GM12878 (cell line): ENCODE measurements around the gene SYT1. TPM values are rescaled to one million over a fixed set of nuclear protein-coding genes. Genes with fewer than 3 reads are reported as not detected.

Source experiments
- ATAC-seq: fragments of 200-7000 bp; cut with Tn5 transposase; 3 replicates; pipeline ENCODE4 v1.9.1; 2020; ENCODE audit warnings: mild to moderate bottlenecking, moderate library complexity
- BruUV-seq: library from RNA; stranded (reverse); fragments of 400-500 nt; replicated peaks from 2 replicates; lab custom pipeline; 2021; lab: Mats Ljungman, UMichigan
- CTCF ChIA-PET: fragments of 300-600 bp; sonication (Branson Sonifier 250); formaldehyde crosslinking; extraction: SDS; loops from one replicate; lab custom pipeline; 2021; ENCODE audit warnings: inconsistent platforms; lab: Yijun Ruan, JAX
- POLR2A ChIA-PET: fragments of 350-600 bp; formaldehyde crosslinking; extraction: SDS; loops from one replicate; lab custom pipeline; 2021; ENCODE audit warnings: inconsistent platforms; lab: Charles Lee
- RAD21 ChIA-PET: fragments of 300-600 bp; sonication (Branson Sonifier 250); formaldehyde crosslinking; loops from one replicate; lab custom pipeline; 2023; ENCODE audit warnings: antibody characterized with exemption; ENCODE audit not compliant: unreplicated experiment; lab: Charles Lee
- SMC1A ChIA-PET: fragments of 300-600 bp; sonication (Branson Sonifier 250); formaldehyde crosslinking; loops from one replicate; lab custom pipeline; 2023; ENCODE audit not compliant: unreplicated experiment, uncharacterized antibody; lab: Charles Lee
- DNase-seq: peaks from one replicate; pipeline ENCODE4 v3.0.0-alpha.2; 2011; ENCODE audit warnings: low read depth, low spot score
- FAIRE-seq: peaks from 3 replicates; lab custom pipeline; 2011; peaks lifted over from hg19 to GRCh38; lab: Jason Lieb, UNC
- H2AFZ ChIP-seq: 2 replicates; pipeline ENCODE4 v1.6.0; 2011; ENCODE audit warnings: low read depth, low read length, control low read depth; ENCODE audit not compliant: control insufficient read depth
- H3K27ac ChIP-seq: 2 replicates; pipeline ENCODE4 v1.5.1; 2011; ENCODE audit warnings: control low read depth; ENCODE audit not compliant: control insufficient read depth, insufficient read depth
- H3K27me3 ChIP-seq, 2 experiments: replicated peaks in 1 of 2; 2 replicates each; pipeline versions ENCODE4 v1.6.0 to v1.6.1; 2011; ENCODE audit warnings: low read length in 1 of 2; ENCODE audit not compliant: control insufficient read depth in 2 of 2, insufficient read depth in 2 of 2
- H3K36me3 ChIP-seq, 2 experiments: 2 replicates each; pipeline ENCODE4 v1.5.1; 2011; ENCODE audit warnings: low read length in 1 of 2; ENCODE audit not compliant: control insufficient read depth in 2 of 2, insufficient read depth in 2 of 2
- H3K4me1 ChIP-seq: 2 replicates; pipeline ENCODE4 v1.6.1; 2011; ENCODE audit warnings: mild to moderate bottlenecking, low read length, moderate library complexity, mixed read lengths; ENCODE audit not compliant: control insufficient read depth, insufficient read depth
- H3K4me2 ChIP-seq: 2 replicates; pipeline ENCODE4 v1.6.0; 2011; ENCODE audit warnings: control low read depth; ENCODE audit not compliant: control insufficient read depth, insufficient read depth
- H3K4me3 ChIP-seq: fragments of 200-600 bp; sonication (generic); 2 replicates; pipeline ENCODE4 v1.5.1; 2016
- H3K79me2 ChIP-seq: 2 replicates; pipeline ENCODE4 v1.6.0; 2011; ENCODE audit warnings: low read length; ENCODE audit not compliant: control insufficient read depth, insufficient read depth
- H3K9ac ChIP-seq: 2 replicates; pipeline ENCODE4 v1.8.0; 2011; ENCODE audit warnings: low read length, control low read depth, mixed read lengths; ENCODE audit not compliant: control insufficient read depth, insufficient read depth
- H3K9me3 ChIP-seq: replicated peaks from 3 replicates; pipeline ENCODE4 v1.5.1; 2011; ENCODE audit warnings: mild to moderate bottlenecking, low read length; ENCODE audit not compliant: control insufficient read depth, insufficient read depth
- H4K20me1 ChIP-seq: 2 replicates; pipeline ENCODE4 v1.6.0; 2011; ENCODE audit not compliant: control insufficient read depth, insufficient read depth
- BCL11A ChIP-seq: IDR thresholded peaks from 2 replicates; pipeline ENCODE4 v1.6.1; 2011; ENCODE audit warnings: low read depth, low read length
- BCL3 ChIP-seq: IDR thresholded peaks from 2 replicates; pipeline ENCODE4 v1.6.1; 2011; ENCODE audit warnings: borderline replicate concordance, low read depth, mild to moderate bottlenecking, moderate library complexity, low read length; ENCODE audit not compliant: insufficient read depth, poor library complexity, severe bottlenecking
- CEBPB ChIP-seq, 2 experiments: fragments of 150-350 bp in 1 of 2; IDR thresholded peaks; 2 replicates each; pipeline ENCODE4 v1.6.1; 2012 to 2014; ENCODE audit warnings: low read depth in 2 of 2, low read length in 2 of 2, borderline replicate concordance in 1 of 2, inconsistent platforms in 1 of 2
- EP300 ChIP-seq, 2 experiments: fragments of 150-350 bp in 1 of 2; IDR thresholded peaks; 2 replicates each; pipeline ENCODE4 v1.6.1; 2011 to 2012; ENCODE audit warnings: low read depth in 2 of 2, low read length in 2 of 2, borderline replicate concordance in 1 of 2, improper control_type of control experiment in 1 of 2, inconsistent platforms in 1 of 2; ENCODE audit not compliant: control insufficient read depth in 1 of 2
- ETV6 ChIP-seq, 2 experiments: fragments of 450-650 bp in 1 of 2; IDR thresholded peaks in 1 of 2; conservative IDR thresholded peaks in 1 of 2; 2 replicates each; pipeline ENCODE4 v1.6.1; 2014; ENCODE audit warnings: antibody characterized with exemption in 1 of 2, borderline replicate concordance in 1 of 2, low read depth in 1 of 2, mild to moderate bottlenecking in 1 of 2, moderate library complexity in 1 of 2
- KDM1A ChIP-seq: fragments of 200-600 bp; sonication (generic); IDR thresholded peaks from 2 replicates; pipeline ENCODE4 v1.6.1; 2016; ENCODE audit warnings: borderline replicate concordance
- MYC ChIP-seq: IDR thresholded peaks from 2 replicates; pipeline ENCODE4 v1.6.1; 2011; ENCODE audit warnings: mild to moderate bottlenecking, low read length, moderate library complexity, inconsistent platforms; ENCODE audit not compliant: insufficient read depth, insufficient replicate concordance, insufficient read length, severe bottlenecking
- PAX8 ChIP-seq: fragments of 450-650 bp; IDR thresholded peaks from 2 replicates; pipeline ENCODE4 v1.6.1; 2017; ENCODE audit warnings: mild to moderate bottlenecking, moderate library complexity
- RELB ChIP-seq: fragments of 450-650 bp; IDR thresholded peaks from 2 replicates; pipeline ENCODE4 v1.6.1; 2017; ENCODE audit warnings: low read depth, mild to moderate bottlenecking, moderate library complexity
- RFX5 ChIP-seq: IDR thresholded peaks from 2 replicates; pipeline ENCODE4 v1.6.1; 2011; ENCODE audit warnings: low read depth, low read length, improper control_type of control experiment
- SMAD5 ChIP-seq: IDR thresholded peaks from 2 replicates; pipeline ENCODE4 v1.6.1; 2016; ENCODE audit warnings: antibody characterized with exemption, low read depth
- SPI1 ChIP-seq: IDR thresholded peaks from 2 replicates; pipeline ENCODE4 v1.6.1; 2011; ENCODE audit warnings: low read depth, mild to moderate bottlenecking, low read length, moderate library complexity, borderline replicate concordance; ENCODE audit not compliant: insufficient read depth
- SRF ChIP-seq, 2 experiments: IDR thresholded peaks; 2 replicates each; pipeline ENCODE4 v1.6.1; 2011; ENCODE audit warnings: low read depth in 2 of 2, low read length in 2 of 2, mild to moderate bottlenecking in 1 of 2, moderate library complexity in 1 of 2
- ZNF217 ChIP-seq: fragments of 450-650 bp; IDR thresholded peaks from 2 replicates; pipeline ENCODE4 v1.6.1; 2017; ENCODE audit warnings: antibody characterized with exemption, mild to moderate bottlenecking
- ZNF384 ChIP-seq: IDR thresholded peaks from 2 replicates; pipeline ENCODE4 v1.6.1; 2012; ENCODE audit warnings: low read depth, mild to moderate bottlenecking, low read length, improper control_type of control experiment, borderline replicate concordance
- WGBS: methylation state at CpG from one replicate; pipeline ENCODE4 v1.1.6; 2016; ENCODE audit warnings: low lambda C conversion rate; ENCODE audit not compliant: insufficient replicate concordance, insufficient coverage; ENCODE audit errors: missing lambda C conversion rate; 5-methylcytosine and 5-hydroxymethylcytosine counted together
- in situ Hi-C: fragments of 300-500 bp; cut with MboI; formaldehyde crosslinking; loops from 9 replicates; pipeline ENCODE4 v1.14.3; 2018; ENCODE audit warnings: mixed read lengths
- intact Hi-C: fragments of 100-400 bp; cut with micrococcal nuclease; formaldehyde crosslinking; loops from one replicate; pipeline ENCODE4 v1.14.2; 2022; ENCODE audit not compliant: unreplicated experiment
- polyA plus RNA-seq, 11 experiments: library from polyadenylated mRNA; depleted of rRNA in 4 of 11; unstranded in 6 of 11; stranded (reverse) in 5 of 11; fragments of >200 nt; fragmentation: Nextera tagmentation in 4 of 11; fragmentation: Illumina TruSeq in 1 of 11; extraction: Ambion mirVana in 4 of 11; extraction: Trizol in 1 of 11; gene quantifications; 1 replicate in 1 of 11; 2 replicates in 10 of 11; pipeline versions ENCODE4 v1.2.1 to v1.2.3, GENCODE V29; 2011 to 2016; ENCODE audit warnings: inconsistent platforms in 2 of 11, missing spikeins in 2 of 11, low read depth in 1 of 11
- total RNA-seq, 4 experiments: library from RNA; depleted of rRNA in 3 of 4; stranded (reverse); fragments of >200 nt in 3 of 4; fragmentation: Illumina TruSeq in 1 of 4; extraction: Trizol in 1 of 4; gene quantifications; 2 replicates each; pipeline versions ENCODE4 v1.2.1 to v1.2.3, GENCODE V29; 2013 to 2021

The SYT1 gene
- total and polyA plus RNA-seq, 10 of the 15 experiments (the other 5 are each of a cell fraction or from before 2014, with no cell fraction given) = 0.10 to 0.28 TPM; not detected in 8

DNA sequence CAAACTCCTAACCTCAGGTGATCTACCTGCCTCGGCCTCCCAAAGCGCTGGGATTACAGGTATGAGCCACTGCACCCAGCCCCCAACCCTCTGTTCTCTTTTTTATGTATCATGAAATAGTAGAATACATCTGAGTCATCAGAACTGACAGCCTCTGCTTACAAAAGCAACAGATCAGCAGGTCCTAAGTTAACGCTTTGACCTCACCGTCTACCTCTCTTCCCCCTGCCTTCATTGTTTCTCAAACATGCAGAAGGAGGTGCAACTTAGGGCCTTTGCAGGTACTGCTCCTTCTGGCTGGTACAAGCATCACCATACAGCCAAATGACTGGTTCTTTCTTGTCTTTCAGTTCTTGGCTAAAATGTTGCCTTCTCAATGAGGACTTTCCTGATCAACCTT, 577.0 kb downstream of the SYT1 start:
- no peak overlapping the region for H3K27ac ChIP-seq
- H3K4me2 ChIP-seq = no peak overlapping the region
- H2AFZ ChIP-seq = no peak overlapping the region
- H3K4me1 ChIP-seq = no peaks in the 10 kb centered on the region
- no peaks in the 10 kb centered on the region for H3K36me3 ChIP-seq
- H3K27me3 ChIP-seq = no peaks in the 10 kb centered on the region
- RAD21 ChIA-PET = no interaction called here
- no TSS peak for BruUV-seq
- DNase-seq = no peak
- H3K4me3 ChIP-seq = no peak overlapping the region
- TF ChIP-seq EP300 (IDR thresholded peaks at IDR 0.05; ENCODE audit: borderline replicate concordance in 1 of 2, control insufficient read depth in 1 of 2, low read depth in 2 of 2, low read length in 2 of 2) (no peak), ZNF384 (no peak), BCL11A (no peak), RELB (no peak), SRF (IDR thresholded peaks at IDR 0.05; ENCODE audit: low read depth in 2 of 2, low read length in 2 of 2) (no peak), ZNF217 (no peak), RFX5 (no peak), PAX8 (no peak), MYC (no peak), ETV6 (conservative IDR thresholded peaks at IDR 0.05 in 1 of 2, IDR thresholded peaks at IDR 0.05 in 1 of 2; ENCODE audit: borderline replicate concordance in 1 of 2, low read depth in 1 of 2) (no peak), SPI1 (no peak), KDM1A (no peak), BCL3 (no peak), CEBPB (IDR thresholded peaks at IDR 0.05; ENCODE audit: borderline replicate concordance in 1 of 2, low read depth in 2 of 2, low read length in 2 of 2) (no peak), SMAD5 (no peak)
- no peak for ATAC-seq
- SMC1A ChIA-PET = no interaction called here
- in situ Hi-C loops (no loop called here), intact Hi-C loops (no loop called here)
- no peak overlapping the region for H3K9ac ChIP-seq
- no peaks in the 10 kb centered on the region for H4K20me1 ChIP-seq
- no peaks in the 10 kb centered on the region for H3K79me2 ChIP-seq
- no peak for FAIRE-seq
- 54% methylated on average over 4 of the region's 4 CpGs for WGBS
- POLR2A ChIA-PET = no interaction called here
- H3K9me3 ChIP-seq = no peaks in the 10 kb centered on the region
- CTCF ChIA-PET = no interaction called here
